ENCODE results near the gene SAA1.

Gene SAA1

DNA sequence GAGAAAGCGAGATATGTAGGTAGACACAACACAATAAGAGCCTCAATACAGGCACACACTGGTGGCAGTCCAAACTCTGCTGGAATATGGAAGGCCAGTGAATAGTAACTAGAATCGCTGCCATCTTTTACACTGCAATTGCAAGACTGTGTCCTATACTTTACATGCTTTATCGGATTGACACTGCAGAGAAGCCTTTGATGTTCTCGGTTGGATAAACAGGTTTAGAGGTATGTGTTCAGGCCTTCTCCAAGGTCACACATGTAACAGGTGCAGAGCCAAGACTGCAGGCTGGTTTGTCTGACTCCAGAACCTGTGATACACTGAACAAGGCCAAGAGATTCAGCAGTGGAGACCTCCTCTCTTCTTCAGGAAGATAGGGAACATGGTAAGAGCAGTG lies 5.1 kb downstream of the SAA1 start:
- Histone ChIP-seq H3K4me1 (ENCODE audit: insufficient read depth, low read length, severe bottlenecking) (peaks cover 5% of the 10 kb centered on the region), H4K20me1 (ENCODE audit: insufficient read depth, low read length) (no peaks in the 10 kb centered on the region), H2AFZ (ENCODE audit: low read length) (no peak overlapping the region), H3K4me3 (ENCODE audit: low read depth, low read length, poor library complexity, severe bottlenecking) (no peak overlapping the region), H3K27ac (ENCODE audit: low read depth, low read length, poor library complexity, severe bottlenecking) (no peak overlapping the region), H3K9me3 (ENCODE audit: low read length) (no peaks in the 10 kb centered on the region), H3K9ac (ENCODE audit: low read length) (no peak overlapping the region), H3K36me3 (ENCODE audit: insufficient read depth, low read length) (no peaks in the 10 kb centered on the region), H3F3A (ENCODE audit: insufficient read depth, low read length) (no peaks in the 10 kb centered on the region), H3K9me2 (ENCODE audit: low read depth, low read length) (no peaks in the 10 kb centered on the region), H3K27me3 (ENCODE audit: insufficient read depth, low read length) (no peaks in the 10 kb centered on the region), H3K4me2 (ENCODE audit: low read length) (no peak overlapping the region), H3K79me2 (ENCODE audit: insufficient read depth, low read length) (no peaks in the 10 kb centered on the region)
- TF ChIP-seq EZH2 (IDR thresholded peaks at IDR 0.05; ENCODE audit: borderline replicate concordance, low read length): no peak
- TF ChIP-seq, protein P1, sequence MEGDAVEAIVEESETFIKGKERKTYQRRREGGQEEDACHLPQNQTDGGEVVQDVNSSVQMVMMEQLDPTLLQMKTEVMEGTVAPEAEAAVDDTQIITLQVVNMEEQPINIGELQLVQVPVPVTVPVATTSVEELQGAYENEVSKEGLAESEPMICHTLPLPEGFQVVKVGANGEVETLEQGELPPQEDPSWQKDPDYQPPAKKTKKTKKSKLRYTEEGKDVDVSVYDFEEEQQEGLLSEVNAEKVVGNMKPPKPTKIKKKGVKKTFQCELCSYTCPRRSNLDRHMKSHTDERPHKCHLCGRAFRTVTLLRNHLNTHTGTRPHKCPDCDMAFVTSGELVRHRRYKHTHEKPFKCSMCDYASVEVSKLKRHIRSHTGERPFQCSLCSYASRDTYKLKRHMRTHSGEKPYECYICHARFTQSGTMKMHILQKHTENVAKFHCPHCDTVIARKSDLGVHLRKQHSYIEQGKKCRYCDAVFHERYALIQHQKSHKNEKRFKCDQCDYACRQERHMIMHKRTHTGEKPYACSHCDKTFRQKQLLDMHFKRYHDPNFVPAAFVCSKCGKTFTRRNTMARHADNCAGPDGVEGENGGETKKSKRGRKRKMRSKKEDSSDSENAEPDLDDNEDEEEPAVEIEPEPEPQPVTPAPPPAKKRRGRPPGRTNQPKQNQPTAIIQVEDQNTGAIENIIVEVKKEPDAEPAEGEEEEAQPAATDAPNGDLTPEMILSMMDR (IDR thresholded peaks at IDR 0.05; ENCODE audit: low read length): no peak

DNA sequence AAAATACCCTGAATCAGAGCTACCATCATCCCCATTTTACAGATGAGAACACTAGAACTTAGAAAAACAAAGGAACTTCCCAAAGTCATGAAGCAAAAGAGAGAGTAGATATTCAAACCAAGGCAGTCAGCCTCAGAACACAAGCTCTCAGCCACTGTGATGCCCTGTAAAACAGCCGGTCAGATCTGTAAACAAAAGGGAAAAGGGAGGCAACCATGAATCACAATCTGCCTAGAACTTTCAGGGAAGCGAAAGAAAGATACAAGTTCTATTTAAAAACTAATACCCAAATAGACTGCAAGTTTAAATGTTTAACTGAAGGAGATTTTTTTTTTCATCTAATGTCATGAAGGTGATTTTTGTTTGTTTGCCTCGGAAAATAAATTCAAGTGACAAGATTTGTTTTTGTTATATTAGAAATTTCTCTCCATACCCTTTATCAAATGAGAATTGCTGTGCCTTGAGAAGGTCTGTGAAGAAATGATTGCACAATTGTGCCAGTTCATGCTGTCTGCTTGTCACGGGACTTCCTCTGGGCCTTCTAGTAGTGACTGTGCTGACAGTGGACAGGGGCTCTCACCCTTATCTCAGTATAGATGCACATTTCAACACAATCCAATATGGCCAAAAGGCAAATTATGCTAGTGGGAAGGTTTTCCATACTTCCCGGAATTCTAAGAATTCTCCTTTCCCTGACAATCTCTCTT lies 11.7 kb downstream of the SAA1 start:
- H3K9me3 ChIP-seq (ENCODE audit: low read length): no peaks in the 10 kb centered on the region
- no peaks in the 10 kb centered on the region for H3K27me3 ChIP-seq (ENCODE audit: insufficient read depth, low read length)
- H3K27ac ChIP-seq (ENCODE audit: low read depth, low read length, poor library complexity, severe bottlenecking): no peak overlapping the region
- H3K9me2 ChIP-seq (ENCODE audit: low read depth, low read length): no peaks in the 10 kb centered on the region
- H3K79me2 ChIP-seq (ENCODE audit: insufficient read depth, low read length): no peaks in the 10 kb centered on the region
- no peaks in the 10 kb centered on the region for H4K20me1 ChIP-seq (ENCODE audit: insufficient read depth, low read length)
- no peak overlapping the region for H3K9ac ChIP-seq (ENCODE audit: low read length)
- no peaks in the 10 kb centered on the region for H3F3A ChIP-seq (ENCODE audit: insufficient read depth, low read length)
- H3K4me3 ChIP-seq (ENCODE audit: low read depth, low read length, poor library complexity, severe bottlenecking): no peak overlapping the region
- peaks cover 47% of the 10 kb centered on the region for H3K36me3 ChIP-seq (ENCODE audit: insufficient read depth, low read length)
- H2AFZ ChIP-seq (ENCODE audit: low read length): no peak overlapping the region
- TF ChIP-seq EZH2 (IDR thresholded peaks at IDR 0.05; ENCODE audit: borderline replicate concordance, low read length): no peak
- TF ChIP-seq, protein P1 (IDR thresholded peaks at IDR 0.05; ENCODE audit: low read length): no peak
- H3K4me2 ChIP-seq (ENCODE audit: low read length): no peak overlapping the region
- no peaks in the 10 kb centered on the region for H3K4me1 ChIP-seq (ENCODE audit: insufficient read depth, low read length, severe bottlenecking)

DNA sequence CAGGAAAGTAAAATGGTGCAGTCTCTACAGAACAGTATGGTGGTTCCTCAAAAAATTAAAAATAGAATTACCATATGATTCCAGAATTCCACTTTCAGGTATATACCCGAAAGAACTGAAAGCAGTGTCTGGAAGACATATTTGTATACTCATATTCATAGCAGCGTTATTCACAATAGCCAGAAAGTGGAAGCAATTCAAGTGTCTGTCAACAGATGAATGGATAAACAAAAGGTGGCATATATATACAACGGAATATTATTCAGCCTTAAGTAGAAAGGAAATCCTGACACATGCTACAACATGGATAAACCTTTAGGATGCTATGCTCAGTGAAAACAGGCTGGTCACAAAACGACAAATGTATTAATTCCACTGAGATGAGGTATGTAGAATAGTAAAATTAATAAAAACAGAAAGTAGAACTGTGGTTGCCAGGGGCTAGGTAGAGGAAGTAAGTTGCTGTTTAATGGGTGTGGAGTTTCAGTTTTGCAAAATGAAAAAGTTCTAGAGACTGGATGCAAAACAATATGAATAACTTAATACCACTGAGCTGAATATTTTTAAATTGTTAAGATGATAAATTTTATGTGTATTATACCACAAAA lies 14.5 kb downstream of the SAA1 start:
- H3K4me2 ChIP-seq (ENCODE audit: low read length): no peak overlapping the region
- H3F3A ChIP-seq (ENCODE audit: insufficient read depth, low read length): no peaks in the 10 kb centered on the region
- peaks cover 75% of the 10 kb centered on the region for H3K36me3 ChIP-seq (ENCODE audit: insufficient read depth, low read length)
- no peaks in the 10 kb centered on the region for H3K79me2 ChIP-seq (ENCODE audit: insufficient read depth, low read length)
- H3K4me1 ChIP-seq (ENCODE audit: insufficient read depth, low read length, severe bottlenecking): no peaks in the 10 kb centered on the region
- H4K20me1 ChIP-seq (ENCODE audit: insufficient read depth, low read length): no peaks in the 10 kb centered on the region
- TF ChIP-seq, protein P1 (IDR thresholded peaks at IDR 0.05; ENCODE audit: low read length): no peak
- TF ChIP-seq EZH2 (IDR thresholded peaks at IDR 0.05; ENCODE audit: borderline replicate concordance, low read length): no peak
- H2AFZ ChIP-seq (ENCODE audit: low read length): no peak overlapping the region
- H3K27me3 ChIP-seq (ENCODE audit: insufficient read depth, low read length): no peaks in the 10 kb centered on the region
- H3K9me2 ChIP-seq (ENCODE audit: low read depth, low read length): no peaks in the 10 kb centered on the region
- no peak overlapping the region for H3K27ac ChIP-seq (ENCODE audit: low read depth, low read length, poor library complexity, severe bottlenecking)
- H3K9ac ChIP-seq (ENCODE audit: low read length): no peak overlapping the region
- H3K9me3 ChIP-seq (ENCODE audit: low read length): no peaks in the 10 kb centered on the region
- H3K4me3 ChIP-seq (ENCODE audit: low read depth, low read length, poor library complexity, severe bottlenecking): no peak overlapping the region

Measured in OCI-LY1 (cell line).